ENCODE results near the gene BEND7. TPM values are rescaled to one million over a fixed set of nuclear protein-coding genes. Genes with fewer than 3 reads are reported as not detected.

The BEND7 gene
- total and polyA plus RNA-seq, 2 donors from 2014 or later = 16.7 to 37.9 TPM

GRCh38 chr10:13401142-13401541 lies 127.7 kb downstream of the BEND7 start:
- Histone ChIP-seq H3K9ac (ENCODE audit: low read length in 3 of 3) (no peak overlapping the region), H3K27ac (ENCODE audit: low read depth in 2 of 2, low read length in 2 of 2) (no peak overlapping the region), H3K27me3 (ENCODE audit: control insufficient read depth, insufficient read depth, low read length) (no peaks in the 10 kb centered on the region), H3K36me3 (ENCODE audit: control insufficient read depth in 2 of 3, insufficient read depth in 3 of 3, low read length in 3 of 3) (no peaks in the 10 kb centered on the region), H3K4me1 (ENCODE audit: control insufficient read depth in 2 of 3, insufficient read depth in 2 of 3, low read depth in 1 of 3, low read length in 3 of 3) (no peaks in the 10 kb centered on the region), H3K4me3 (ENCODE audit: low read length in 3 of 3) (no peak overlapping the region), H3K9me3 (ENCODE audit: control insufficient read depth in 2 of 3, insufficient read depth in 1 of 3, low read length in 3 of 3) (no peaks in the 10 kb centered on the region)
- FAIRE-seq (no peak), DNase-seq (no peak)
- no peak for TF ChIP-seq CTCF (IDR thresholded peaks at IDR 0.05; ENCODE audit: borderline replicate concordance, extremely low read depth, insufficient read depth)
- intact Hi-C loops (cut with DNase I) = no loop called here

GRCh38 chr10:13400196-13400965 lies 128.4 kb downstream of the BEND7 start:
- TF ChIP-seq CTCF (IDR thresholded peaks at IDR 0.05; ENCODE audit: borderline replicate concordance, extremely low read depth, insufficient read depth) = no peak
- Histone ChIP-seq H3K27ac (ENCODE audit: low read depth in 2 of 2, low read length in 2 of 2) (no peak overlapping the region), H3K9ac (ENCODE audit: low read length in 3 of 3) (no peak overlapping the region), H3K4me1 (ENCODE audit: control insufficient read depth in 2 of 3, insufficient read depth in 2 of 3, low read depth in 1 of 3, low read length in 3 of 3) (no peaks in the 10 kb centered on the region), H3K27me3 (ENCODE audit: control insufficient read depth, insufficient read depth, low read length) (no peaks in the 10 kb centered on the region), H3K4me3 (ENCODE audit: low read length in 3 of 3) (no peak overlapping the region), H3K36me3 (ENCODE audit: control insufficient read depth in 2 of 3, insufficient read depth in 3 of 3, low read length in 3 of 3) (no peaks in the 10 kb centered on the region), H3K9me3 (ENCODE audit: control insufficient read depth in 2 of 3, insufficient read depth in 1 of 3, low read length in 3 of 3) (no peaks in the 10 kb centered on the region)
- no peak for DNase-seq
- intact Hi-C loops (cut with DNase I) = no loop called here
- FAIRE-seq = no peak

GRCh38 chr10:13399752-13400151 lies 129.1 kb downstream of the BEND7 start:
- H3K9ac ChIP-seq (ENCODE audit: low read length in 3 of 3) = no peak overlapping the region
- no peaks in the 10 kb centered on the region for H3K9me3 ChIP-seq (ENCODE audit: control insufficient read depth in 2 of 3, insufficient read depth in 1 of 3, low read length in 3 of 3)
- no peak overlapping the region for H3K4me3 ChIP-seq (ENCODE audit: low read length in 3 of 3)
- FAIRE-seq (no peak), DNase-seq (no peak)
- H3K4me1 ChIP-seq (ENCODE audit: control insufficient read depth in 2 of 3, insufficient read depth in 2 of 3, low read depth in 1 of 3, low read length in 3 of 3) = no peaks in the 10 kb centered on the region
- H3K27ac ChIP-seq (ENCODE audit: low read depth in 2 of 2, low read length in 2 of 2) = no peak overlapping the region
- no peaks in the 10 kb centered on the region for H3K36me3 ChIP-seq (ENCODE audit: control insufficient read depth in 2 of 3, insufficient read depth in 3 of 3, low read length in 3 of 3)
- TF ChIP-seq CTCF (IDR thresholded peaks at IDR 0.05; ENCODE audit: borderline replicate concordance, extremely low read depth, insufficient read depth) = no peak
- intact Hi-C loops (cut with DNase I) = no loop called here
- H3K27me3 ChIP-seq (ENCODE audit: control insufficient read depth, insufficient read depth, low read length) = no peaks in the 10 kb centered on the region
